A549 treated with dexamethasone at 1 μM for 4 hours (cell line): ENCODE measurements around the gene SUMO3. TPM values are rescaled to one million over a fixed set of nuclear protein-coding genes. Genes with fewer than 3 reads are reported as not detected.

ENCODE experiments used
- total RNA-seq: library from RNA; stranded (reverse); fragments of 200-300 nt; extraction: Qiagen RNA extraction; gene quantifications from 5 replicates; pipeline ENCODE4 v1.2.3, GENCODE V29; 2022

SUMO3 gene
- total RNA-seq = 58.2 to 69.1 TPM (median 66.8 TPM) in 5 replicates

GRCh38 chr21:44817914-44818639, at the start of gene SUMO3:
TSS of gene SUMO3 (minus strand) at chr21:44818062. CDS start at chr21:44817968, 94 bp downstream.

GRCh38 chr21:44801468-44802395, 16.1 kb downstream of the SUMO3 start, which contains the start of gene UBE2G2:
TSS of gene UBE2G2 (minus strand) at chr21:44801820. CDS start at chr21:44801748, 72 bp downstream.

Other genes starting within 250 kb of the SUMO3 start
- not detected in 5 replicates for gene KRTAP10-4, start 244.3 kb downstream of the SUMO3 start, total RNA-seq
- gene KRTAP10-5, start 237.5 kb downstream of the SUMO3 start, total RNA-seq = not detected in 5 replicates
- not detected in 5 replicates for gene KRTAP10-6, start 225.6 kb downstream of the SUMO3 start, total RNA-seq
- not detected in 5 replicates for gene KRTAP10-7, start 217.5 kb downstream of the SUMO3 start, total RNA-seq
- not detected in 5 replicates for gene KRTAP10-8, start 206.0 kb downstream of the SUMO3 start, total RNA-seq
- not detected in 5 replicates for gene KRTAP10-9, start 191.0 kb downstream of the SUMO3 start, total RNA-seq
- not detected in 5 replicates for gene KRTAP10-10, start 180.7 kb downstream of the SUMO3 start, total RNA-seq
- gene KRTAP10-11, start 171.6 kb downstream of the SUMO3 start, total RNA-seq = not detected in 5 replicates
- not detected in 5 replicates for gene KRTAP12-4, start 163.4 kb downstream of the SUMO3 start, total RNA-seq
- gene KRTAP12-3, start 160.1 kb downstream of the SUMO3 start, total RNA-seq = not detected in 5 replicates
- not detected in 5 replicates for gene KRTAP12-2, start 151.1 kb downstream of the SUMO3 start, total RNA-seq
- gene KRTAP12-1, start 135.9 kb downstream of the SUMO3 start, total RNA-seq = not detected in 5 replicates
- not detected in 5 replicates for gene KRTAP10-12, start 120.9 kb downstream of the SUMO3 start, total RNA-seq
- 0.04 TPM in 1 of 5 replicates, not detected in the others for gene TSPEAR, start 106.5 kb downstream of the SUMO3 start, total RNA-seq
- 28.1 to 33.5 TPM (median 32.3 TPM) in 5 replicates for gene UBE2G2, start 16.2 kb downstream of the SUMO3 start, total RNA-seq
- gene PTTG1IP, start 55.6 kb upstream of the SUMO3 start, total RNA-seq = 88.5 to 101 TPM (median 96.8 TPM) in 5 replicates
- gene ITGB2, start 102.8 kb upstream of the SUMO3 start, total RNA-seq = 0.56 to 0.94 TPM (median 0.76 TPM) in 5 replicates
- 43.8 to 57.8 TPM (median 56.0 TPM) in 5 replicates for gene SLX9, start 122.0 kb upstream of the SUMO3 start, total RNA-seq